Measurements from ENCODE around the gene TC2N.
"Not testable (repeated sequence)": the region's sequence is repeated elsewhere in the genome, so short reads cannot be mapped to it uniquely, and the experiment has no call there.

The TC2N gene

DNA sequence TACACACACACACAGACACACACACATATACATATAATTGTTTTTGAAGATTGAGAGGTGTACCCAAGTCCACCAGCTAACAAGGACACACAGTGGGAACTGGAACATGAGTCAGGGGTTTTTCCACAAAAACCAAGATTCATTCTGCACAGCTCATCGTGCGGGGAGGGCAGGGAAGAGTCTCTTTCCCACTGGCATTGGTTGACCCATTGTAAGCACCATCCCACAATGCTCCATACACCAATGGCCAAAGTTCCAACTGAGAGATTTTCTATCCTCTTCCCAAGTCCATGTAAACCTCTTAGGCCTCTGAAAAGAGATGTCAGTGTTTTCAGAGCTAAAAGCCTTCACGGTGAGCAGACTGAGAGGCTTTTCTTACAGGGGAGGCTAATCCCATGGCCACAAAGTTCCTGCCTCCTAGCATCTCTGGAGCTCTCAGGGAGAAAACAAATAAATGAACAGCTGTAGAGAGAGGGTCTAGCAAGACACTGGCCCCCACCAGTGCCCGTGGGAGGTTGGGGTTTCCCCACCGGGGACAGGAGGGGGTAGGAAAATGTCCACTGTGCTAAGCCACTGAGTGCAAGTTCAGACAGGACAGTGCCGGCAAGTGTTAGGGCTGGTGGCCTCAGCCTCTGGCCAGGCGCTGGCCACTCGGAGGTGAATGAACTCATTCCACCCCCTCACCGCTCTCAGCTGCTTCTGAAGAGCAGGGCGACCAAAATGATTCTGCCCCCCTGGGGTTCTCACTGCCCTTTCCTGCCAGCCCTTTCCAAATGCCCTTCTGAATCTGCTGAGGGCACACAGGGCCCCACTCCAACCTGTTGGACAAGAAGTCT, 21.5 kb upstream of the TC2N start:
- DNase-seq = no peak

DNA sequence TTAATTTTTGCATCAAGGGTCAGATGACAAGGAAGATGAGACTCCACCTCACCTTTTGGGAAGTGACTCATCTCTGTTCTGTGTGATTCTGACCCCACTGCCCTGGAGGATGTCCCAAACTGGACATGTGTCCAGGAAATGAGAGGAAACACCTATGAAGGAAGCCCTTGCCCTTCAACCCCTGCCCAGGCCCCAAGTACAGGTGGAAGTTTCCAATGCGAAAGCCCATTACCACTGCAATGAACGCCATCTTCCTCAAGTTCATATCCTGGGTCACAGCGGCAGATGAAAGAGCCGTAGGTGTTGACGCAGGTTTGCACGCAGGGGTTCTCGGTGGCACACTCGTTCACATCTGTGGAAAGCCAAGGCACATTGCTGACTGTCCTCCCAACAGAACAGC, 19.6 kb upstream of the TC2N start:
- DNase-seq = no peak

DNA sequence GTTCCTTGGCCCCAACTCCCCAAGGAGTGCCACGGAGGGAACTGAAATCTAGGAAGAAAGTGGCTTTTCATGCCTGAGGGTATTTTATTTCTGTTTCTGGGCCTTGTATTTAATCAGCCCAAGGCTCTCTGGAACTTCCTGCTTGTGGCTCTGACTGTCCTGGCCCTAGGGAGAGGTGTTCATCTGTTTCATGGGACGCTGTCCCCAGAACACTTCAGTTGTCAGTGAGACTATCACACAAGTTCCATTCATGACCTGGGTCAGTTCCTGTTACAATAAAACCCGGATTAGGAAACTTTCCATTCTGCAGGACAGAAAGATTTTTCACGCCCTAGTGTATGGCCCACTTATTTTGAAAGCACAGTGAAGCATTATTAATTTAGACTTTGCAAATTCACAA, 18.5 kb upstream of the TC2N start:
- no peak for DNase-seq

DNA sequence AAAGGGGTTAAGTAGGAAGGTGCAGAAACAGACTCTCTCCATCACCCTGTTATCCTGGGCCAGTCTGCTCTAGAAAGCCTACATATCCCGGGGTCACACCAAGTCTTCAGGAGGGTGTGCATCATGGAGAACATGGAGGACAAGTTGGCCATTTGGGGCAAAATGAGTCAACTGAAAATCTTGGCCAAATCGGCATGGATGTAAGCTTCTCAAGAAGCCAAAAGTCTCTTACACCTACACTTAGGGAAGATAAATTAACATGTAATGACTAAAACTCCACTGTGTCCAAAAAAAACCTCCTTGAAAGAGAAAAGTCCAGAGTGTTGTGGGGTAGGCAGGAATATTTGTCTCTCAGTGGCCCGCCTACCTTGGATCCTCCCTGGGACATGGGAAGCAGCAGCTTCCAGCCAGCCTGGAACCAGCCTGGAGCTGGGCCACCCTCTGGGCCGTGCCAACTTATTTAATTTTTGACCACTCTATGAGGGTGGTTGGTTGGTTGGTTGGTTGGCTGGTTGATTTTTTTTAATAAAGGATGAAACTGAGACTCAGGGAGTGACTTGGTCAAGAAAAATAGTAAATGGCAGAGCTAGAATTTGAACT, 17.9 kb upstream of the TC2N start:
- no peak for DNase-seq

DNA sequence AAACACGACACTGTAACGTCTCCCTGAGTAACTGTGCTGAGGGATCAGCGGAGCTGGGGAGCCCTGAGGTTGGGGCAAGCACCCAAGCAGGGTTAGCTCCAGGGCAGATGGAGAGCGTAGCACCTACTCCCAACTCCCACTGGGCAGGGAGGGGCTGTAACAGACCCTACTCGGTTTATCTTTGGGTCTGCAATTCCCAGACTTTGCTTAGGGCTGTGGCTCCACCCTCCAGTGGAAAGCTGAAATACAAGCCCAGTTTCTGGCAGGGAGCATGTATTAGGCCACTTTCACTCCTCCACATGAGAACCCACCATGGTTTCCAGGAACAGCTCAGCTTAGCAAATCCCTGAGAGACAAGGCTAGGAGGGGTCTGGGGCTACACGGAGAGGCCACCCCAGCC, 17.3 kb upstream of the TC2N start:
- DNase-seq = no peak

DNA sequence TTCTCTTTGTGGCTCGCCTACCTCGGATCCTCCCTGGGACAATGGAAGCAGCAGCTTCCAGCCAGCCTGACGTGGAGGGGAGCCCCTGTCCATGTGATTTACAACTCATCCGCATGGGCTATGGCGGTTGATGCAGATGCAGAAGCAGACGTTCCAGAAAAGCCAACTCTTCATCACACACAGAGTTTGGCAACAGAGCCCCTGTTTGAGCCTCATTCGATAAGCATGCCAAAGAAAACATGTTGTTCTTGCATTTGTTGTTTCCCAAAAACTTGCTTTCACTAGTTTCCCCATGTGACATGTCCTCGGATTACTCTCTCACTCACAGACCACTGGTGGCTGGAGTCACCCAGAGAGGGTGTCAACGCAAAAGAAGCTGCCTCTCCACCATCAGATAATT, 16.4 kb upstream of the TC2N start:
- DNase-seq = no peak

DNA sequence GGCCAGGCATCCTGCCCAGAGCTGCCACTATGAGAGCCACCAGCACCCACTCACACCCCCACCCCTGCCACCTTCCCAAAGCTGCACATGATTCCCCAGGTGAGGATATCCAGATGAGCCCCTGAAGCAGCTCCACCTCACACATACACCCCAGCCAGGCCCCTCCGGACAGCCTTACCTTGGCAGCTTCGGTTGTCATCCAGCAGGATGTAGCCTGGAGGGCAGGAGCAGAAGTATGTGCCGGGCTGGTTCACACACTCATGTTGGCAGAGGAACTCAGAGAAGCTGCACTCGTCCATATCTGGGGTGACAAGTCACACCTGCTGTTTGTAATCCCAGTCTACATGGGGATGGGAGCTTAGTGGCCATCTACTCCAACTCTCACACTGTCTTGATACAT, 15.4 kb upstream of the TC2N start:
- DNase-seq = no peak

DNA sequence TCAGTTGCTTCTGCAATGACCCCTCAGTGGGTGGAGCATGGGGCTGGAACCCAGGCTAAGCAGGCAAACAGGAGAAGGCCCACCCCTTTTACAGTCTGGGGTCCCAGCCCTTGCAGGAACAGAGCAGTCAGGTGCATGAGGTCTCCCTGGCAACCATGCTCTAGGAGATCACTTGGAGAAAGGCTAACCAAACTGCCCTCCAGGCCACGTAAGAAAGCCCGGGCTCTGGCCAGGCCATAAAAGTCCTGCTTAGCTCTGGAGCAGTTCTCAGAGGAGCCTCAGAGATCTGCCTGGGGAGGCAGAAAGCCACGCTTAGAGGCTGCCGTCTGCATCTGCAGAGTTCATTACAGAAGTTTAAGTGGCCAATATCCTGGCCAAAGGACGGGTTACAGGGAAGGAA, 15.0 kb upstream of the TC2N start:
- no peak for DNase-seq

DNA sequence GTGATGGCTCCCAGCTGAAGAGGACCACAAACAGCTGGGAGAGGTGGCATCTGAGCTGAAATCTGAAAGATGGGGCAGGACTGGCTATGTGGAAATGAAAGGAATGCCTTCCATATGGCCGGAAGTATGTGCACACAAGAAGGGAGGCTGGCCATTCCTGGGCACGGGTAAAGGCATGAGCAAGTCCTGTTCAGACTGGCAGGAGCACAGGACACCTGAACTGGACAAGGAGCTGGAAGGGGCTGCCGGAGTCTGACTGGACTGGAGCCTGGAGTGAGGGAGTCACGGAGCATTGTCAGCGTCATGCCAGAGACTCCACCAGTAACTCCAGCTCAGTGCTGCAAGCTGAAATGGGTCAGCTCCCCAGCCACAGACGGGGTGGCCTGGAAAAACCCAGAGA, 11.9 kb upstream of the TC2N start:
- no peak for DNase-seq

DNA sequence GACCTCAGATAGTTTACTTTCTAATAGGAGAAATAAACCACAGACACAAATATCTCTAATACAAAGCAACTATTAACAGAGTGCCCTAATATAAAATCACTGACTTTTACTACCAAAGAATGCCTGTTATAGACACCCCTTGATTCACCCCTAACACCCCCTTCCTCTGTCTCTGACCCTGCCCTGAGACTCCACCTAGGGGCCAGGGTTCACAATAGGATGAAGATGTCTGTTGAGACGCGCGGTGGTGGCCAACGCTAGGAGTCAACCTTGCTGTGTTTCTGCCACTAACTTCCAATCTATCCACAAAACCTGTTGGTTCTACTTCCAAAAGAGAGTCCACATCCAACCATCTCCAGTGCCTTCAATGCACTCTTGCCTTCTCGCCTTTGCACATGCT, 10.9 kb upstream of the TC2N start:
- DNase-seq = no peak

DNA sequence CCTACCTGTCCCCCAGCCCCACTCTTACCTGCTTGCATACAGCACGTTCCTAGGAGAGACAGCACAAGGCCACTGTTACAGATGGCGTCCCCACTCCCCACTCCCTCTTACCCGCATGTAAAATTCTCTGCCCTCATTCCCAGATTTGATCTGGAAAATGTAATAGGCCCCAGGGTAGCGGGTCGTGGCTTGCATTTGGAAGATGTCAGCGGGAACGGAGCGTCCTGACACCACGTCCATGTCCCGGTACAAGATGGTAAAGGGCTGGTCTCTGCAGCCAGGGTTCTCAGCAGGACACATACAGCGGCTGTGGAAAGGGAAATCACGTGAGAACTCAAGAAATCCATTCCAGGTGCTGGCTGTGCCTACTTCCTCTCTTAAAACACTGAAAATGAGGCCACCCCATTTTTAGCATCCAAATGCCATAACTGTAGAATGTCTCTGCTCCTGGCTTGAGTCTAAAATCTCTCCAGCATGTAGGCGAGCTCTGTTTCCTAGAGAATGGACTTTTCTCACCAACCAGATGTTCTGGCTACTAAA, 10.1 kb upstream of the TC2N start:
- DNase-seq = no peak

DNA sequence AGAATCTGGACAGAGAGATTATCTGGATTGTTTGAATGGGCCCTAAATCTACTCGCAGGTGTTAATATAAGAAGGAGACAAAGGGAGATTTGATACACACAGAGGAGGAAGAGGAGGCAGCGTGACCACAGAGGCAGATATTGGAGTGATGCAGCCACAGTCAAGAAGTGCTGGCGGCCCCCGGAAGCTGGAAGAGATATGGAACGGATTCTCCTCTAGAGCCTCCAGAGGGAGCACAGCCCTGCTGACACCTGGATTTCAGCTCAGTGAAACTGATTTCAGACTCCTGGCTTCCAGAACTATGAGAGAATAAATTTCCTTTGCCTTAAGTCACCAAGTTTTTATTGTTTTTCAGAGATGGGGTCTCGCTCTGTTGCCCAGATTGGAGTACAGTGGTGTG, 9.2 kb upstream of the TC2N start:
- DNase-seq = no peak

DNA sequence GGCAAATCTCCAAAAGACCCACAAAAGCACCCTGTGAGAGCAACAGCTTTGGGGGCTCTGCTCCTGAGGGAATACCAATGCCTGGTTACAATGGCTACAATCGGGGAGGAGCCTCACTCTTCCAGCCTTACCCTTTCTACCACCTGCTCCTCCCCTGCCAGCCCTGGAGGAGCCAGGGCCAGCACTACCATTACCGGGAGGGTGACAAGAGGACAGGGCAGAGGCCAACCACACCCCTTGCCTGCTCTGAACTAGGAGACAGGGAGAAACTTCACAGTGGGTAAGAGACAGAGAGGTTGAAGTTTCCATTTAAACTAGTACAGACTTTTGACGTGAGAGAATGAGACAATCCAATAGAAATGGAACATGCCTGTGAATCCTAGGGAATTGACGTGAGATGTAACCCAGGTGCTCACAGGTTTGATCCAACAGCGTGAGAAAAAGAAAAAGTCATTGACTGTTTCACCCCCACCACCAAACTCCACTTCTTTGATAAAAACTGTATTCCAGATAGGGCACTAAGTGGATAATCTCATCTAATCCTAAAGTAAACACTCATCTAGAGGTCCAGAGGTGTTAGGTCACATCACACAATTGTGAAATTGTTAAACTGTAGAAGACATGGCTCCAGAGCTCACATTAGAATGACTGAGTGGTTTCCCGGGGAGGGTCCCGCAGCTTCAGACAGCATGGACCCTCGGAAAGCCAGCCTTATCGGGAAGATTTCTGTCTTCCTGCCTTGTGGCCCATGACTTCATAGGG, 8.4 kb upstream of the TC2N start:
- no peak for DNase-seq

DNA sequence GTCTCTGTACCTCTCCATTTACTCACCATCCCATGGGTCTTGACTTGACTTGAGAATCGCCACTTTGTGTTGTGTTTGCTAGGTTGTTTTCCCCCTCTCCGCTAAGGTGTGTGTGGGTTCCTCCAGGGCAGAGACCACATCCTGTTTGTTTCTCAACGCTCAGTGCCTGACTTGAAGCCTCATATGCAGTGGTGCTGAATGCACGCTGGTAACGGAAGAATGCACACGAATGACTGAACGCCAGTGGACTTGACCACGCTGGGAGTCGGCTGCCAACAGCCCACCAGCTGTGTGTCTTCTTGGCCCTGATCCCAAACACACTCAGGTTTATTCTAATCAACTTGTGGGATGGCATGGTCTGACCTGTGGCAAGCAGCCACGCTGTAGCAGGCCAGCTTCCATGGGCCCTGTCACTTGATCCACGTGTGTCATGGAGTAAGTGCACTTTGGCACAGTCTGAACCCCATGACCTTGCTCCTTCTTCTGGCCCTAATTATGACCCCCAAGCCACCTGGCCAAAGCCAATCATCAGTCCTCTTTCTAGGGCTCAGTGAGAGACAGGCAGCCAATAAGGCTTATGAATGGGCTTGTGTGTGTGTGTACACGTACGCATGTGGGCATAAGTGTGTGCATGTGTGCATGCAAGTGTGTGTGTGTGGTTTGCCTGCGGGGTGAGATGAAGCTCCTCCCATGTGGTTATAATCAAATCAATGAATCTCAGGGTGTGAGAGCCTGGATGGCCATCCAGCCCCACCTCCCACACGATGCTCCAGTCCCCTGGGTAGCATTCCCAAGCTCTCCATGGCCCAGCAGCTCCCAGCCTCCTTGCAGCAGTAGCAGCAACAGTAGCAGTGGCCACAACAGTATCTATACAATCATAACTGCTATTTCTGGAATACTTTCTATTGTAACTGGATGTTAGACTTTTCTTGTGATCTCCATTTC, 6.4 kb upstream of the TC2N start:
- peak; percentile 26 for DNase-seq

DNA sequence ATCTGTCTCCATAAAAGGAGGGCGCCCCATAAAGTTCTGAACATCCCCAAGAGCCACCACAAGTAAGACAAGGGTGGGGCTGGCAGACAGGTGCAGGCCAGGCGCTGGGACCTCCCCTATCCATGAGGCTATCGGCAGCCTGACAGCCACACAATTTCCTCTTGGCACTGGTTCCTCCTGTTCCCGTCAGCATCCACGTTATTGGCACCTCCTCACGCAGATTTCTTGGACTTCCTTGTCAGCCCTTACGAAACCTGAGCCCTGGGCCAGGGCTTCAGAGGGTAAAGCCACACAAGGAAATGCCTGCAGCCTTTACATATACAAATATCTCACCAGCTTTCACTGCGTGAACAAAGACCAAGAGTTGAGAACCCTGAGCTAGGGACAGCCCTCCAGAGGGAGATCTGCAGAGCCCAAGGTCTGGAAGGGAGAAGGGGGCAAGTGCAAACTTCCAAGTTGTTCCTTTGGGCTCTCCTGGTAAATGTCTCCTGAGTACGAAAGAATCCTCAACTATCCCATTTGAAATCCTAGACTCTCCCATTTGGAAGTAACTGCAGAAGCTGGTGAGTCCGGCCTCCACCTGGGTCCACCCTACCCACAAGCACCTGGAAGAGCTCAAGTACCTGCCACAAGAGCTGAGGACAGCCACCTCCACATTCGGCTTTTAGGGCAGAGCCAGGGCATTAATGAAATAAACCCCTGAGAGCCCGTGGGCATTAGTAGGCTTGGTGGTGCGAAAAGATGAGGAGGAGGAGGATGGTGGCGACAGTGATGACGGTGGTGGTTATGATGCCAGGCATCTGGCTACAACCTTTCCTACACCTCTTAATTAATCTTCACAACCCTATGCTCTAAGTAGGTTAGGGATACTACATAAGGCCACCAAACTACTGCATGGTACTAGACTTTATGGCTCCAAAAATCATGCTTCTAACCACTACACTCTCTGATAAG, 5.5 kb upstream of the TC2N start:
- peak; percentile 29 for DNase-seq

DNA sequence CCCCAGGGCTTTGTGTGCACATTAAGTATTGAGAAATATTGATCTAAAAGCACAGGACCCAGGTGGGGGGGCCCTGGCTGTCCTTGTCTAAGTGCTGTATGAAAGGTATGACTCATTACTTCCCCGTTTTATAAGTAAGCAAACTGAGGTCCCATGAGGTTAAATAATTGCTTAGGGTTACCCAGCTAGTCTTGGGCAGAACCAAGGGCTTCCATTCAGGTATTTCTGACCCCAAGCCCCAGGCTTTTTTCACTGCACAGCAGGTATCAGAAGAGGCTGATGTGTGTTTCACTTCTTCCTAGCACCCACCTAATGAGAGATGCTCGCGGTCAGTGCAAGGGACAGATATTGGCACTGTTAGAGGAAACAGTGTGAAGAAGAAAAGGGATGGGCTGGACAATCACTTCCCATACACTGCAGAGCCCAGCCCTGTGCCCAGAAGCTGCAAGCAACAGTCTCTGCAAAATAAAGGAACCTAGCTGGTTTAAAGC, 4.7 kb upstream of the TC2N start:
- DNase-seq = peak; percentile 9

DNA sequence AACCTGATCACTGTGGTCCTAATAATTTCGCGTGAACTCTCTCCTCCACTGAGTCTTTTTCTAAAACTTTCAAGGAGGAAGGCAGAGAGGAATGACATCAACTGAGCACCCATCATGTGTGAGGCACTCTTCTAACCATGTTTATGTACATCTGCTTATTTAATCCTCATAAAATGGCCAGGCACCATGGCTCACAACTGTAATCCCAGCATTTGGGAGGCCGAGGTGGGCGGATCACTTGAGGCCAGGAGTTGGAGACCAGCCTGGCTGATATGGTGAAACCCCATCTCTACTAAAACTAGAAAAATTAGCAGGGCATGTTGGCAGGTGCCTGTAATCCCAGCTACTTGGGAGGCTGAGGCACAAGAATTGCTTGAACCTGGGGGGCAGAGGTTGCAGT, 4.1 kb upstream of the TC2N start:
- not testable (repeated sequence) for DNase-seq

DNA sequence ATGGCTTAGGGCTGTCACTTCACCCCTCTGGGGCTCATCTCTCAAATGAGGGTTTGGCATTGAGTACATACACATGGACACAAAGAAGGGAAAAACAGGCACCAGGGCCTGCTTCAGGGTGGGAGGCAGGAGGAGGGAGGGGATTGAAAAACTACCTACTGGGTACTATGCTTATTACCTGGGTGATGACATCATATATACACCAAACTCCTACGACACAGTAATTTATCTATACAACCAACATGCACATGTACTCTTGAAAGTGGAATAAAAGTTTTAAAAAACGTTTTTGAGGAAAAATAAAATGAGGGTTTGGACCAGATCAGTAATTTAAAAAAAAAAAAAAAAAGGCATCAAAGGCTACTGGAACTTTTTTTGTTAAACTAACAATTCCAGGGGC, 3.6 kb upstream of the TC2N start:
- DNase-seq = no peak

DNA sequence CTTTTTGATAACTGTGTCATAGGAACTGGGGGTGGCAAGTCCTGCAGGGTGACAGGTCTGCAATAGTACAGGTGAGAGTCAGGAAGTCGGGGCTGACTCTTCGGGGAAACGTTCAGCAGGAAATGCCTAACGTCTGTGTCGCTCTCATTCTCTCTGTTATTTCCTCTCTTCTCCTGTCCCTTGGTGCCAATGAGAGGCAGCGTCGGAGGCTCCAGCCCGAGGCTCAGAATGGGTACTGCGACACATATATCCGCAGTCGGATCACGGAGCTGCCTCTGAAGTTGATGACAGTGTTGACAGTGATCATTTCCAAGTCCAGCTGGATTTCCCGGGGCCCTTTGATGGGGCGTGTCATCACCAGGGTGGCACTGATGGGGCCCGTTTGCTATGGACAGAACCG, 2.7 kb upstream of the TC2N start:
- DNase-seq = no peak

DNA sequence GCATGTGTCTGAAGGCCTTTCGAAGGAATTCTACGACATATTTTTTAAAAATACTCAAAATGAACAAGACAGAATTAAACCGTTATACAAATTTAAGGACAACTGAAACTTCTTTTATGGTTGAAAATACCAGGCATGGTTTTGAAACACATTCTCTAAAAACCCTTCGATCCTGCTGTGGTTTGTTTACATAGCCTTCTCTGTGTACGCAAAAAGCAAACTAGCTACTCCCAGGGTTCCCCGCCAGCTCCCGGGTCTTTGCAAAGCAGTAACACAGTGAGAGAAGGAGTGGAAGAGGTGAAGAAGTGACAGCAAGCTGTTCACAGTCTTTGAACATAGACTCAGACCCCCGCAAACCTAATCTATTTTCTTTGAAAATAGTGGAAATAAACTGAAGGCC, 2.2 kb upstream of the TC2N start:
- DNase-seq = no peak

Measured in hematopoietic multipotent progenitor cell treated with erythropoietin and hydrocortisone succinate and interleukin-3 and kit ligand, for 6 days (in vitro differentiated cells).